GM18520 (cell line): Measurements from ENCODE around the gene FOXP4.
A peak's percentile ranks its signal among the peaks of the same experiment; 100 is the strongest.

Experiments used
- ATAC-seq: cut with Tn5 transposase; IDR thresholded peaks from one replicate; pipeline ENCODE4 v1.9.1; 2021; ENCODE audit not compliant: unreplicated experiment

Gene FOXP4, protein sequence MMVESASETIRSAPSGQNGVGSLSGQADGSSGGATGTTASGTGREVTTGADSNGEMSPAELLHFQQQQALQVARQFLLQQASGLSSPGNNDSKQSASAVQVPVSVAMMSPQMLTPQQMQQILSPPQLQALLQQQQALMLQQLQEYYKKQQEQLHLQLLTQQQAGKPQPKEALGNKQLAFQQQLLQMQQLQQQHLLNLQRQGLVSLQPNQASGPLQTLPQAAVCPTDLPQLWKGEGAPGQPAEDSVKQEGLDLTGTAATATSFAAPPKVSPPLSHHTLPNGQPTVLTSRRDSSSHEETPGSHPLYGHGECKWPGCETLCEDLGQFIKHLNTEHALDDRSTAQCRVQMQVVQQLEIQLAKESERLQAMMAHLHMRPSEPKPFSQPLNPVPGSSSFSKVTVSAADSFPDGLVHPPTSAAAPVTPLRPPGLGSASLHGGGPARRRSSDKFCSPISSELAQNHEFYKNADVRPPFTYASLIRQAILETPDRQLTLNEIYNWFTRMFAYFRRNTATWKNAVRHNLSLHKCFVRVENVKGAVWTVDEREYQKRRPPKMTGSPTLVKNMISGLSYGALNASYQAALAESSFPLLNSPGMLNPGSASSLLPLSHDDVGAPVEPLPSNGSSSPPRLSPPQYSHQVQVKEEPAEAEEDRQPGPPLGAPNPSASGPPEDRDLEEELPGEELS

GRCh38 chr6:41545703-41546474 is at the start of gene FOXP4:
Gene FOXP4, plus strand, starts transcription at chr6:41546381. Its CDS starts 19,380 bp downstream, at chr6:41565761.
- peak; percentile 51 for ATAC-seq

GRCh38 chr6:41497573-41497972 is 48.6 kb upstream of the FOXP4 start:
- no peak for ATAC-seq

DNA sequence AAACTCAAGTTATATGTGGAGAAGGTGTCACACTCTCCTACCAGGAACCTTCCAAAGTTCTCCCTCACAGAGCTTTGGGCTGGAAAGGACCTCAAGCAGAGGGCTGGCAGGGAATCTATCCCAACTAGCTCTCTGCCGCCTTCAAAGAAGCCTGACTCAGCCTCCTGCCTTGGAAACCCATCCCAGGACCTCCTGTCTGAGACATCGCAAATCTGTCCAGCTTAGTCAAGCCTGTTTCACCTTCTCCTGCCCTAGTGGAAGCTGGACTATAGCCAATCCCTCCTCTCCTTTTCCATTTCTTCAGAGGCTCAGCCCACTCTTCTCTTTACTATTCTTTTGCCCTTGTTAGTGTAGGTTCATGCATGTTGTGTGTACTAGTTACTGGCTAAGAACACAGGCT is 48.2 kb upstream of the FOXP4 start:
- no peak for ATAC-seq

DNA sequence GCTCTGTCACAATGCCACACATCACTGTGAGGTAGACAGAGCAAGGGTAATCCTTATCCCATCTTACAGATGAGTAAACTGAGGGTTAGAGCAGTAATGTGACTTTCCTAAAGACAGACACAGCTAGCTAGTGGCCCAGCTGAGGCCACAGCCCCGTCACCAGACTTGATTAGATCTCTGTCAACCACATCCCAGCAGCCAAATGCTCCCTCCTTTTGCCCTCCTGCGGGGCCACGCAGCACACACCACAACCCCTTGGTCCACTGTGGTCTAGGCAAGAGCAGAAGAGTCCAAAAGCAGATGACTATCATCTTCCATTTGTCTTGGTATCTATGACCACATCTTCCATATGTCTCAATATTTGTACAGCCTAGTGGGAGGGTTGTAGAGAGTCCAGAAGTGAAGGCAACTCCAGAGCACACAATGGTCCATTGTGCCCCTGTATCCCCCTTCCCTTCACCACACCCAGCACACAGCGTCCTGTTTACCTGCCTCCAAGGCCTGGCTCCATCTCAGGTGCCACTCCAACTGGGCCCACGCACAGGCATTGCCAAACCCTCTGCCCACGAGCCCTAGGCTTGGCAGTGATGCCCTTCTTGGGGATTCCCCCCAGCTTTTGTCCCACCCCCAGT is 47.1 kb upstream of the FOXP4 start:
- no peak for ATAC-seq

GRCh38 chr6:41500561-41500960 is 45.6 kb upstream of the FOXP4 start:
- ATAC-seq, result no peak

DNA sequence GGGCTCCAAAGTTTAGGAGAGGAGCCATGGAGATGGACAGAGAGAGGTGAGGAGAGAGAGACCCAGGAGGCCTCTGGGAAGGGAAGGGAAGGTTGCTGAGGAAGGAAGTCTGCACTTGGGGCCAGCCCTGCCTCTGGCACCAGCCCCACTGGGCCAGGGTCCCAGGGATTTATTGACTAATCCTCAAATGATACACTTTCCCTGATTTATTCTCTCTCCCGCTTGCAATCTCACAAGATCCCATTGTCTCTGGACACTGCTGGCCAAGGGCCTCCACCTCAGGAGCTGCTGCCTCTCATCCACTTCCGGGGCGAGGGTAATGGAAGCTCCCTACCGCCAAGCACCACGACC is 43.6 kb upstream of the FOXP4 start:
- ATAC-seq, result no peak

GRCh38 chr6:41502917-41503671 is 43.1 kb upstream of the FOXP4 start:
- ATAC-seq, result no peak

- ATAC-seq, result no peak
Observed at GRCh38 chr6:41503827-41504465, 42.2 kb upstream of the FOXP4 start.

DNA sequence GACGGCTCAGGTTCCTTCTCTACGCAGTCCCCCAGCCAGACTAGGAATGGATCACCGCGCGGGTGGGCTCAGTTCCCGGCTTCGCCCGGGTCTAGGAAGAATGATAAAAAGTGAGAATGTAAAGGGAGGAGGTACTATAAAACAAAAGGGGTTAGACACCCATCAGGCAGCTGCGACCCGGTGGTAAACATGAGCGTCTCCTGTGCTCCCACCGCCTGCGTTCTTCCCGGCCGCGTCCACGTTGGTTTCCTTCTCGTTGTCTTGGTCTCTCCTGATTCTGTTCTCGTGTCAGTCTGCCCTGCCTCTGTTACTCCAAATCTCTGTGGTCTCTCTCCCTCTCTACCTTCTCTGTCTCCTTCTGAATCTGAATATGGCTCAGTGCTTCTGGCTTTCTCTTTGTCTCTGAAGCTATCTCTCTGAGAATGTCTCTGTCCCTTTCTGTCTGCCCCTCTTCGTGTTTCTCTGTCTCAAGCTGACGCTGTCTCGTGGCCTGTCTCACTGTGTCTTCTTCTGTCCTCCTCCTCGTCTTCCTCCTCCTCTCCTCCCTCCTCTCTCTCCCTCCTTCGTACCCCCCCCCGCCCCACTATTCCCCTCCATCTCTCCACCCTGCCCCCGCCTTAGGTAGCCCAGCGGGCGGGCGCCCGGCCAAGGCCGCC is 41.6 kb upstream of the FOXP4 start:
- no peak for ATAC-seq

DNA sequence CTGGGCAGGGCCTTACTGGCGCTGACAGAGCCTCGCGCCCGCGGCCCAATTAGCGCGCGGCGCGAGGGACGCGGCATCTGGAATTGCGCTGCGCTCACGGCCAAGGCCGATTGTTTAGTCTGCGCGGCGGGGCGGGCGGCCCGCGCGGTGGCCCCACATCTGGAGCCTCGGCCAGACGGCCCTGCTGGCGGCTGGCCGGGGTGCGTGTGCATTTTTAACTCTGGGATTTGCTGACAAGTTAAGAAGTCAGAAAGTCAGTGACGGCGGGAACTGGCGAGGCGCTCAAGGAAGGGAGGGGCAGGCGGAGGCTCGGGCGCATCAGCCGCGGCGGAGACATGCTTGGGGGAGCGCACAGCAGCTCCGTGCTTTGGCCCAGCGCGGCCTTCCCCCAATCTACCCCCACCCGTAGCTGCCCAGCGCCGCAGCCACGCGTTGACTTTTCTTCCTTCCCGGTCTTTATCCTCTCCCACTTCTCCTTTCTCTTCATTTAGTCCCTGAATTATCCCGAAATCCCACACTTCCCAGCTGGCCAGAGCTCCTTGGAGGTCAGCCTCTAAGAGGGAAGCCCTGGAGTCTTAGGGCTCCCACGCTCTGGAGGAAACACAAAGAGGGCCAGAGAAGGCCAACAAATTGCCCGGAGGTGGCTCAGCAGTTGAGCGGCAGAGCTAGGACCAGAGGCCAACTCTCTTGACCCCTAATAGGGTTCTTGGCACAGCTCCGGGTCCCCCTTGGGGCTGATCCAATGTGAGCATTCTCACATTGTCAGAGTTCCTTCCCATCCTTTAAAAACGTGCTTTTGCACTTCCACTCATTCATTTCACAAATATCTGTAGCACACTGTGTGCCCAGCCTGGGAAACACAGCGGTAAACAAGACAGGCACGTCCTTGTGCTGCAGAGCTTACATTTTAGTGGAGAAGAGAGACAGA is 40.8 kb upstream of the FOXP4 start:
- ATAC-seq, result no peak

DNA sequence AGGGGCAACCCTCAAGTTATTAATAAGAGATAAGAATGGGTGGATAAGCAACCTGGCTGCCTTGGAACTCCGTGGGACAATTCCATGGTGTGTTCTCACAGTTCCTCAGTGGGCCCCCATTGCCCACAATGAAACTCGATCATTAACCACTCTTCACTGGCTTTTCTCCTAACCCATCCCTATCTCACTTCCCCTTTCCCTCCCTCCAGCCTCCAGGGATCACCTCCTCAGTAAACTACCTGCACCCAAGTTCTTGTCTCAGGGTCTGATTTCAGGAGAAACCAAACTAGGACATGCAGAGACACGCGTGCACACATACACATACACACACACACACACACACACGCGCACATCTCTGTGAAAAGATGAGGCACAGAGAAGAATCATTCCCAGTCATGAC is 37.7 kb upstream of the FOXP4 start:
- ATAC-seq, result no peak

GRCh38 chr6:41509580-41509979 is 36.6 kb upstream of the FOXP4 start:
- no peak for ATAC-seq

GRCh38 chr6:41511443-41512060 is 34.6 kb upstream of the FOXP4 start:
- no peak for ATAC-seq

DNA sequence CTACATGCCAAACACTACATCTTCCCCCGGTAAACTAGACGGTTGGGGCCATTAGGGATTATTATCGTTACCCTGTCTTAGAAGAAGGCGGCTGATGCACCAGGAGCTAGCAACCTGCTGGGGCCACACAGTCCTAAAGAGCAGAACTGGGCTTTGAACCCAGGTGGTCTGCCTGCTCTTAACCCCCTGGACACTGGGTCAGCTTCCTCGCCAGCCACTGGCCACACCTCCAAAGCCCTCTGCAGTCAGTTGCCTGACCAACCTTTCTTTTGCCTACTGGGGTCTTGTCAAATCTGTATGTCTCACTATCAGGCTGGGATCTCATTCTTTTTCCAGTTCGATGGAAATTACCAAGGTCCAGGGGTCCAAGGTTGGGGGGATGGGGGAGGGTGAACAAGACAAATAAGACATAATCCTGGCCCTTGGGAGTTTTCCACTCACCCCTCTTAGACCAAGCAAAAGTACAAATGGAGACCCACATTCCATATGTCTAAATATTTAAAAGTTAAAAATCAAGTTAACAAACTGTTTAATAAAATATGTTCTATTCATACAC is 34.0 kb upstream of the FOXP4 start:
- no peak for ATAC-seq

GRCh38 chr6:41515995-41516394 is 30.2 kb upstream of the FOXP4 start:
- no peak for ATAC-seq

DNA sequence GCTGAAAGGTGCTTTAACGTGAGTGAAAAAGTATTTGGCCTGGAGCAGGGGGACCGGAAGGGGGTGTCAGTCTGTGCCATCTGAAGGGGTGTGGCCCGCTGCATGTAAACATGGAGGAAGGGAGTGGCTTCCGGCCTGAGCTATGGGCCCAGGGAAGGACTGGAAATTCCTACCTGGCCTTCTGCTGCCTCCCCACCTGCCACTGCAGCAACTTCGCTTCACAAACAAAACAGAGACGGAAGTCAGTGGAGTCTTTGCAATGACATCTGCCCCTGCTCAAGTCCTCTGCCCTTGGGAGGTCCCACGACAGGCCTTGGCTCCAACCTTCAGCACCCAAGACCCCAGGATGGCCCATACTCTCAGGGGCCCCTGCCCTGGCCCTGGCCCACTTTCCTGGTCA is 28.1 kb upstream of the FOXP4 start:
- no peak for ATAC-seq

DNA sequence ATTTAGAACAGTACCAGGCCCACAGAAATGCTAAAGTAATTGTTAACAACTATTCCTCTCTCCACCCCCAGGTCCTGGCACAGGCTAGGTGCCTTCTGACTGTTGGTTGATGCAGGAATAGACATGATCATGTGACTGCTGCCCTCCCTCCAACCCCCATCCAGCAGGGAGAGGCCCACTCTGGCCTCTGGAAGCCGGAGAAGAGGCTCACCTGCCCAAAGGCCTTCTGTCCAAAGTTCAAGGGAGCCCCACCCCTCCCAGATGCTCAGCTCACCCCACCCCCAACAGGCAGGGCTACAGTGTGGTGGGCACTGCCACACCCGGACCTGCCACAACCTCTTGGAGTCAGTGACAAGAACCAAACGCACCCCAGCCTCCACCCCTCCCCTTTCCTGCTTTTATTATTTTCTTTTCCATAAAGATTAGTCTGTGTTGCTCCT is 26.9 kb upstream of the FOXP4 start:
- no peak for ATAC-seq
